Testis (tissue), 3 donors: ENCODE measurements around the gene TBC1D2. TPM values are rescaled to one million over a fixed set of nuclear protein-coding genes. Genes with fewer than 3 reads are reported as not detected.

Source experiments
- DNase-seq: peaks from one replicate; pipeline ENCODE4 v3.0.0-alpha.2; 2019
- H3K27ac ChIP-seq, 2 donors: fragments of 200-600 bp; sonication (generic); one replicate each; pipeline ENCODE4 v1.5.1; 2019
- H3K27me3 ChIP-seq: fragments of 200-600 bp; sonication (generic); one replicate; pipeline ENCODE4 v1.5.1; 2019
- H3K36me3 ChIP-seq: fragments of 200-600 bp; sonication (generic); one replicate; pipeline ENCODE4 v1.5.1; 2017; ENCODE audit warnings: low read depth; ENCODE audit errors: missing control alignments
- H3K4me1 ChIP-seq: fragments of 200-600 bp; sonication (generic); one replicate; pipeline ENCODE4 v1.5.1; 2019
- H3K4me3 ChIP-seq, 2 donors: fragments of 200-600 bp; sonication (generic); one replicate each; pipeline ENCODE4 v1.5.1; 2017 to 2019
- H3K9me3 ChIP-seq: fragments of 200-600 bp; sonication (generic); one replicate; pipeline ENCODE4 v1.5.1; 2017
- CTCF ChIP-seq, 3 experiments: fragments of 450-650 bp in 2 of 3; fragments of 200-600 bp in 1 of 3; sonication (generic) in 1 of 3; IDR thresholded peaks; one replicate each; pipeline ENCODE4 v1.5.1; 2016 to 2019; ENCODE audit warnings: antibody characterized with exemption in 3 of 3, mild to moderate bottlenecking in 2 of 3, moderate library complexity in 1 of 3
- POLR2A ChIP-seq: fragments of 450-650 bp; IDR thresholded peaks from one replicate; pipeline ENCODE4 v1.6.1; 2017; ENCODE audit warnings: antibody characterized with exemption, mild to moderate bottlenecking, moderate library complexity
- WGBS, 2 donors: methylation state at CpG; one replicate each; pipeline ENCODE4 v1.1.5; 2018; 5-methylcytosine and 5-hydroxymethylcytosine counted together
- intact Hi-C: fragments of 100-400 bp; cut with DNase I; formaldehyde crosslinking; loops from one replicate; pipeline ENCODE4 v1.15.1; 2023; ENCODE audit warnings: low total_unique reads
- polyA plus RNA-seq: library from polyadenylated mRNA; stranded (reverse); fragments of 350-450 nt; fragmentation: Illumina TruSeq; extraction: RNeasy Lipid Tissue Mini Kit (QIAGEN cat#74804); gene quantifications from one replicate; pipeline ENCODE4 v1.2.3, GENCODE V29; 2014; ENCODE audit warnings: low read depth, low replicate concordance; ENCODE audit not compliant: insufficient read depth
- total RNA-seq, 2 donors: library from RNA; depleted of rRNA; stranded (reverse); fragments of >200 nt; gene quantifications; one replicate each; pipeline ENCODE4 v1.2.3, GENCODE V29; 2016

Gene TBC1D2
- total and polyA plus RNA-seq, 3 donors from 2014 or later: 5.1 to 9.2 (median 8.5) TPM

GRCh38 chr9:98189412-98189811 is 66.0 kb downstream of the TBC1D2 start:
- intact Hi-C loops: no loop called here
- peaks cover 15% of the 10 kb centered on the region for H3K4me1 ChIP-seq
- no peaks in the 10 kb centered on the region for H3K9me3 ChIP-seq
- TF ChIP-seq CTCF (IDR thresholded peaks at IDR 0.05): no peak
- no peak for TF ChIP-seq POLR2A
- no peak overlapping the region for H3K4me3 ChIP-seq
- no peak overlapping the region for H3K27ac ChIP-seq
- no peak for DNase-seq
- WGBS, 2 donors: 59 to 68% methylated on average over 6 of the region's 6 CpGs
- no peaks in the 10 kb centered on the region for H3K27me3 ChIP-seq
- H3K36me3 ChIP-seq: no peaks in the 10 kb centered on the region

GRCh38 chr9:98187926-98188325 is 67.5 kb downstream of the TBC1D2 start:
- H3K27ac ChIP-seq: no peak overlapping the region
- no peaks in the 10 kb centered on the region for H3K36me3 ChIP-seq
- intact Hi-C loops: no loop called here
- no peak for DNase-seq
- TF ChIP-seq POLR2A (no peak), CTCF (IDR thresholded peaks at IDR 0.05) (no peak)
- WGBS, 2 donors: 91 to 95% methylated on average over 5 of the region's 5 CpGs
- H3K9me3 ChIP-seq: no peaks in the 10 kb centered on the region
- no peak overlapping the region for H3K4me3 ChIP-seq
- peaks cover 14% of the 10 kb centered on the region for H3K4me1 ChIP-seq
- H3K27me3 ChIP-seq: no peaks in the 10 kb centered on the region

GRCh38 chr9:98186236-98186635 is 69.2 kb downstream of the TBC1D2 start:
- Histone ChIP-seq H3K27me3 (no peaks in the 10 kb centered on the region), H3K36me3 (no peaks in the 10 kb centered on the region), H3K4me1 (peaks cover 13% of the 10 kb centered on the region), H3K9me3 (no peaks in the 10 kb centered on the region), H3K27ac (no peak overlapping the region), H3K4me3 (no peak overlapping the region)
- intact Hi-C loops: no loop called here
- DNase-seq: no peak
- TF ChIP-seq CTCF (IDR thresholded peaks at IDR 0.05): no peak
- TF ChIP-seq POLR2A: no peak
- WGBS, 2 donors: 0 to 57% methylated on average over 1 of the region's 1 CpG

GRCh38 chr9:98185611-98186171 is 69.8 kb downstream of the TBC1D2 start:
- Histone ChIP-seq H3K36me3 (no peaks in the 10 kb centered on the region), H3K9me3 (no peaks in the 10 kb centered on the region), H3K27ac (no peak overlapping the region), H3K27me3 (no peaks in the 10 kb centered on the region), H3K4me3 (no peak overlapping the region), H3K4me1 (peaks cover 16% of the 10 kb centered on the region)
- intact Hi-C loops: no loop called here
- no peak for DNase-seq
- WGBS, 2 donors: 70 to 74% methylated on average over 4 to 6 of the region's 6 CpGs
- no peak for TF ChIP-seq POLR2A
- no peak for TF ChIP-seq CTCF (IDR thresholded peaks at IDR 0.05)

GRCh38 chr9:98185021-98185567 is 70.4 kb downstream of the TBC1D2 start:
- intact Hi-C loops: no loop called here
- 90 to 94% methylated on average over 6 of the region's 6 CpGs for WGBS, 2 donors
- no peaks in the 10 kb centered on the region for H3K27me3 ChIP-seq

More at GRCh38 chr9:98185021-98185567, 70.4 kb downstream of the TBC1D2 start:
- H3K36me3 ChIP-seq: no peaks in the 10 kb centered on the region
- TF ChIP-seq CTCF (IDR thresholded peaks at IDR 0.05) (no peak), POLR2A (no peak)
- H3K27ac ChIP-seq: no peak overlapping the region
- H3K9me3 ChIP-seq: no peaks in the 10 kb centered on the region
- peaks cover 22% of the 10 kb centered on the region for H3K4me1 ChIP-seq
- DNase-seq: no peak
- no peak overlapping the region for H3K4me3 ChIP-seq
